IMR-90 (cell line): ENCODE data around the gene CALM1. TPM values are rescaled to one million over a fixed set of nuclear protein-coding genes. Genes with fewer than 3 reads are reported as not detected.

Source experiments
- ATAC-seq: fragments of 200-7000 bp; cut with Tn5 transposase; 2 replicates; pipeline ENCODE4 v1.9.1; 2020; ENCODE audit warnings: low read depth, mild to moderate bottlenecking, moderate library complexity
- BruUV-seq: library from RNA; stranded (reverse); fragments of 400-500 nt; replicated peaks from 2 replicates; lab custom pipeline; 2021; lab: Mats Ljungman, UMichigan
- CTCF ChIA-PET: fragments of 300-600 bp; formaldehyde crosslinking; extraction: SDS; loops from one replicate; lab custom pipeline; 2021; ENCODE audit warnings: antibody characterized with exemption; lab: Yijun Ruan, JAX
- POLR2A ChIA-PET: fragments of 300-600 bp; sonication (Branson Sonifier 250); formaldehyde crosslinking; loops from one replicate; lab custom pipeline; 2022; ENCODE audit warnings: antibody characterized with exemption; ENCODE audit not compliant: unreplicated experiment; lab: Charles Lee
- DNase-seq: peaks from one replicate; pipeline ENCODE4 v3.0.0; 2013
- H2AFZ ChIP-seq: replicated peaks from 2 replicates; pipeline ENCODE3; 2013; ENCODE audit warnings: low read length, mild to moderate bottlenecking; ENCODE audit not compliant: poor library complexity
- H2AK5ac ChIP-seq: 2 replicates; pipeline ENCODE4 v1.6.1; 2013; ENCODE audit warnings: low read depth, low read length, inconsistent platforms
- H2AK9ac ChIP-seq: replicated peaks from 2 replicates; pipeline ENCODE3; 2013; ENCODE audit warnings: mild to moderate bottlenecking, low read depth, low read length, moderate library complexity; ENCODE audit not compliant: poor library complexity
- H2BK120ac ChIP-seq: 2 replicates; pipeline ENCODE4 v1.6.1; 2013; ENCODE audit warnings: low read depth, low read length, inconsistent platforms
- H2BK15ac ChIP-seq: 3 replicates; pipeline ENCODE4 v1.6.1; 2013; ENCODE audit warnings: low read depth, low read length, inconsistent platforms
- H2BK20ac ChIP-seq: 2 replicates; pipeline ENCODE4 v1.6.1; 2013; ENCODE audit warnings: low read depth, mild to moderate bottlenecking, inconsistent platforms, low read length, moderate library complexity
- H2BK5ac ChIP-seq: 2 replicates; pipeline ENCODE4 v1.6.1; 2013; ENCODE audit warnings: mild to moderate bottlenecking, low read depth, low read length, inconsistent platforms; ENCODE audit not compliant: poor library complexity, severe bottlenecking
- H3K14ac ChIP-seq: replicated peaks from 2 replicates; pipeline ENCODE4 v1.6.1; 2013; ENCODE audit warnings: low read depth, low read length, inconsistent platforms
- H3K18ac ChIP-seq: 2 replicates; pipeline ENCODE4 v1.6.1; 2013; ENCODE audit warnings: low read depth, low read length, control low read depth
- H3K23ac ChIP-seq: 2 replicates; pipeline ENCODE4 v1.6.1; 2013; ENCODE audit warnings: low read depth, low read length, inconsistent platforms
- H3K27ac ChIP-seq: 2 replicates; pipeline ENCODE4 v1.5.1; 2013; ENCODE audit warnings: mild to moderate bottlenecking, control low read depth, low read length; ENCODE audit not compliant: insufficient read depth
- H3K27me3 ChIP-seq: 2 replicates; pipeline ENCODE4 v1.6.1; 2013; ENCODE audit warnings: low read length; ENCODE audit not compliant: control insufficient read depth, insufficient read depth
- H3K36me3 ChIP-seq: 2 replicates; pipeline ENCODE4 v1.6.1; 2013; ENCODE audit warnings: low read length, mixed read lengths; ENCODE audit not compliant: control insufficient read depth, insufficient read depth
- H3K4ac ChIP-seq: 2 replicates; pipeline ENCODE4 v1.6.1; 2013; ENCODE audit warnings: low read depth, low read length, inconsistent platforms
- H3K4me1 ChIP-seq: 2 replicates; pipeline ENCODE4 v1.6.1; 2013; ENCODE audit warnings: low read length, mixed read lengths; ENCODE audit not compliant: control insufficient read depth, insufficient read depth
- H3K4me2 ChIP-seq: 2 replicates; pipeline ENCODE4 v1.6.1; 2013; ENCODE audit warnings: low read depth, mild to moderate bottlenecking, control low read depth, low read length, moderate library complexity
- H3K4me3 ChIP-seq: 2 replicates; pipeline ENCODE4 v1.5.1; 2013; ENCODE audit warnings: low read depth, mild to moderate bottlenecking, control low read depth, low read length, moderate library complexity; ENCODE audit not compliant: insufficient read depth
- H3K56ac ChIP-seq: 2 replicates; pipeline ENCODE4 v1.6.1; 2013; ENCODE audit warnings: low read length, inconsistent platforms; ENCODE audit not compliant: insufficient read depth; ENCODE audit errors: extremely low read depth
- H3K79me1 ChIP-seq, 2 experiments: 2 replicates each; pipeline ENCODE4 v1.6.1; 2013; ENCODE audit warnings: low read length in 2 of 2, inconsistent platforms in 1 of 2, low read depth in 1 of 2
- H3K9ac ChIP-seq: 2 replicates; pipeline ENCODE4 v1.6.1; 2013; ENCODE audit warnings: low read depth, low read length, control low read depth
- H3K9me1 ChIP-seq: 2 replicates; pipeline ENCODE4 v1.6.1; 2013; ENCODE audit warnings: low read length, inconsistent platforms; ENCODE audit not compliant: insufficient read depth
- H3K9me3 ChIP-seq: 2 replicates; pipeline ENCODE4 v1.6.1; 2013; ENCODE audit warnings: low read length; ENCODE audit not compliant: control insufficient read depth, insufficient read depth
- H4K20me1 ChIP-seq: 2 replicates; pipeline ENCODE4 v1.6.1; 2013; ENCODE audit warnings: low read length, inconsistent platforms; ENCODE audit not compliant: insufficient read depth
- H4K5ac ChIP-seq: 2 replicates; pipeline ENCODE4 v1.6.1; 2013; ENCODE audit warnings: mild to moderate bottlenecking, low read depth, low read length, control low read depth
- H4K8ac ChIP-seq, 2 experiments: 2 replicates each; pipeline ENCODE4 v1.6.1; 2013; ENCODE audit warnings: low read depth in 2 of 2, low read length in 2 of 2, control low read depth in 1 of 2, inconsistent platforms in 1 of 2
- H4K91ac ChIP-seq: 2 replicates; pipeline ENCODE4 v1.6.1; 2013; ENCODE audit warnings: low read depth, low read length, inconsistent platforms; ENCODE audit not compliant: insufficient read depth
- NFE2L2 ChIP-seq: fragments of 150-350 bp; IDR thresholded peaks from 2 replicates; pipeline ENCODE4 v1.6.1; 2016; ENCODE audit warnings: low read depth, mild to moderate bottlenecking, low read length
- POLR2A ChIP-seq: IDR thresholded peaks from 2 replicates; pipeline ENCODE4 v1.6.1; 2012; ENCODE audit warnings: mild to moderate bottlenecking, low read depth, low read length
- RCOR1 ChIP-seq: IDR thresholded peaks from 2 replicates; pipeline ENCODE4 v1.6.1; 2012; ENCODE audit warnings: mild to moderate bottlenecking, low read length, improper control_type of control experiment; ENCODE audit not compliant: insufficient replicate concordance
- SMC3 ChIP-seq: fragments of 150-350 bp; IDR thresholded peaks from 2 replicates; pipeline ENCODE4 v1.6.1; 2016; ENCODE audit warnings: low read depth, mild to moderate bottlenecking, antibody characterized with exemption, low read length, moderate library complexity
- WGBS, 2 experiments: methylation state at CpG; one replicate each; pipeline versions ENCODE4 v1.1.5 to v1.1.7; 2013; ENCODE audit warnings: missing lambda C conversion rate in 2 of 2; ENCODE audit not compliant: insufficient read length in 1 of 2; ENCODE audit errors: extremely low coverage in 2 of 2; 5-methylcytosine and 5-hydroxymethylcytosine counted together
- dilution Hi-C: fragments of 300-500 bp; cut with HindIII; formaldehyde crosslinking; loops from one replicate; pipeline ENCODE4 v1.14.3; 2018; ENCODE audit warnings: low sequenced_read_pairs; ENCODE audit not compliant: unreplicated experiment
- in situ Hi-C: fragments of 300-500 bp; cut with MboI; formaldehyde crosslinking; loops from 3 replicates; pipeline ENCODE4 v1.14.3; 2019; ENCODE audit warnings: low sequenced_read_pairs, inconsistent platforms, mixed read lengths
- intact Hi-C: fragments of 100-400 bp; cut with micrococcal nuclease; formaldehyde crosslinking; loops from 2 replicates; pipeline ENCODE4 v1.10.0; 2022
- polyA plus RNA-seq, 3 experiments: library from polyadenylated mRNA; depleted of rRNA; stranded (reverse); fragments of >200 nt; gene quantifications; 2 replicates each; pipeline ENCODE4 v1.2.3, GENCODE V29; 2012; ENCODE audit warnings: low replicate concordance in 1 of 3
- total RNA-seq: library from RNA; depleted of rRNA; stranded (reverse); fragments of >200 nt; gene quantifications from 2 replicates; pipeline ENCODE4 v1.2.3, GENCODE V29; 2012

The CALM1 gene
- total and polyA plus RNA-seq, 2 of the 4 experiments (the other 2 are of a cell fraction): 72.9 to 188 TPM

GRCh38 chr14:90449411-90449810 lies 52.6 kb downstream of the CALM1 start:
- ChIA-PET CTCF (no interaction called here), POLR2A (no interaction called here)
- H3K27ac ChIP-seq: no peak overlapping the region
- no TSS peak for BruUV-seq
- no peaks in the 10 kb centered on the region for H3K4me1 ChIP-seq
- no peak overlapping the region for H3K4me3 ChIP-seq
- DNase-seq: no peak
- no peak overlapping the region for H4K91ac ChIP-seq
- H3K27me3 ChIP-seq: peaks cover 4% of the 10 kb centered on the region
- no peak overlapping the region for H2BK5ac ChIP-seq
- ATAC-seq: no peak
- no peak overlapping the region for H3K23ac ChIP-seq
- TF ChIP-seq NFE2L2 (no peak), RCOR1 (no peak), SMC3 (no peak), POLR2A (no peak)
- intact Hi-C loops (no loop called here), dilution Hi-C loops (no loop called here), in situ Hi-C loops (no loop called here)
- H3K9me3 ChIP-seq: peaks cover 10% of the 10 kb centered on the region
- H3K14ac ChIP-seq: no peak overlapping the region
- H2AK9ac ChIP-seq: no peak overlapping the region
- H3K9me1 ChIP-seq: no peaks in the 10 kb centered on the region
- no CpG with 5 or more reads among the region's 5 CpGs for WGBS, 2 experiments
- no peak overlapping the region for H2BK120ac ChIP-seq
- no peaks in the 10 kb centered on the region for H4K20me1 ChIP-seq
- no peak overlapping the region for H2BK20ac ChIP-seq
- no peak overlapping the region for H4K8ac ChIP-seq
- H2AFZ ChIP-seq: peak overlapping the region; percentile 47
- H3K9ac ChIP-seq: no peak overlapping the region
- no peak overlapping the region for H2BK15ac ChIP-seq
- no peaks in the 10 kb centered on the region for H3K79me1 ChIP-seq
- no peak overlapping the region for H2AK5ac ChIP-seq
- no peak overlapping the region for H3K4me2 ChIP-seq
- H4K5ac ChIP-seq: no peak overlapping the region
- H3K18ac ChIP-seq: no peak overlapping the region
- H3K4ac ChIP-seq: no peak overlapping the region
- no peaks in the 10 kb centered on the region for H3K36me3 ChIP-seq
- no peak overlapping the region for H3K56ac ChIP-seq
